ENCODE results near the gene NFE2L1. TPM values are rescaled to one million over a fixed set of nuclear protein-coding genes. Genes with fewer than 3 reads are reported as not detected.
"Not testable (repeated sequence)": the region's sequence is repeated elsewhere in the genome, so short reads cannot be mapped to it uniquely, and the experiment has no call there.

The NFE2L1 gene
- polyA plus RNA-seq, 3 donors from 2014 or later, result 5.9 to 18.4 (median 7.1) TPM

GRCh38 chr17:48012654-48013053 lies 35.5 kb upstream of the NFE2L1 start:
- Mint-ChIP-seq H3K4me3 (peak overlapping the region in 3 of 5 donors; percentile 21 to 56 (median 38)), H3K36me3 (no peaks in the 10 kb centered on the region), H3K27me3 (ENCODE audit: low read depth in 3 of 3) (peaks cover 10 to 30% (median 13%) of the 10 kb centered on the region in 3 donors), H3K4me1 (peaks cover 11 to 12% of the 10 kb centered on the region in 2 donors), H3K9me3 (no peaks in the 10 kb centered on the region), H3K27ac (no peak overlapping the region)
- no peak for DNase-seq

GRCh38 chr17:48013876-48014594 lies 34.1 kb upstream of the NFE2L1 start:
- no peak for DNase-seq
- Mint-ChIP-seq H3K9me3 (no peaks in the 10 kb centered on the region), H3K27ac (no peak overlapping the region), H3K4me1 (peaks cover 11 to 12% of the 10 kb centered on the region in 2 donors), H3K27me3 (ENCODE audit: low read depth in 3 of 3) (peaks cover 10 to 25% (median 12%) of the 10 kb centered on the region in 3 donors), H3K36me3 (no peaks in the 10 kb centered on the region), H3K4me3 (no peak overlapping the region)

- Mint-ChIP-seq H3K4me1 (peaks cover 11 to 12% of the 10 kb centered on the region in 2 donors), H3K27me3 (ENCODE audit: low read depth in 3 of 3) (peaks cover 11 to 23% (median 12%) of the 10 kb centered on the region in 3 donors), H3K27ac (no peak overlapping the region), H3K36me3 (no peaks in the 10 kb centered on the region), H3K9me3 (no peaks in the 10 kb centered on the region), H3K4me3 (no peak overlapping the region)
- DNase-seq, result no peak
Measured at GRCh38 chr17:48014595-48015111, 33.5 kb upstream of the NFE2L1 start.

GRCh38 chr17:48016112-48016511 lies 32.0 kb upstream of the NFE2L1 start:
- Mint-ChIP-seq H3K27ac (no peak overlapping the region), H3K9me3 (no peaks in the 10 kb centered on the region), H3K36me3 (no peaks in the 10 kb centered on the region), H3K27me3 (ENCODE audit: low read depth in 3 of 3) (peaks cover 11 to 21% (median 17%) of the 10 kb centered on the region in 3 donors), H3K4me3 (no peak overlapping the region), H3K4me1 (peaks cover 10 to 12% of the 10 kb centered on the region in 2 donors)
- no peak for DNase-seq

GRCh38 chr17:48017817-48018158 lies 30.4 kb upstream of the NFE2L1 start:
- not testable (repeated sequence) for H3K4me3 Mint-ChIP-seq, H3K36me3 Mint-ChIP-seq, H3K9me3 Mint-ChIP-seq, H3K27ac Mint-ChIP-seq, H3K4me1 Mint-ChIP-seq, DNase-seq
- peaks cover 18 to 19% (median 19%) of the 10 kb centered on the region in 3 donors for H3K27me3 Mint-ChIP-seq (ENCODE audit: low read depth in 3 of 3)

- Mint-ChIP-seq H3K27ac (peak overlapping the region in 1 of 6 donors; percentile 27), H3K4me3 (no peak overlapping the region), H3K9me3 (no peaks in the 10 kb centered on the region), H3K4me1 (peaks cover 31 to 38% of the 10 kb centered on the region in 2 donors), H3K27me3 (ENCODE audit: low read depth in 3 of 3) (peaks cover 16 to 29% (median 19%) of the 10 kb centered on the region in 3 donors), H3K36me3 (no peaks in the 10 kb centered on the region)
- no peak for DNase-seq
Measured at GRCh38 chr17:48021934-48022333, 26.2 kb upstream of the NFE2L1 start.

- Mint-ChIP-seq H3K4me1 (peaks cover 31 to 38% of the 10 kb centered on the region in 2 donors), H3K9me3 (no peaks in the 10 kb centered on the region), H3K27me3 (ENCODE audit: low read depth in 3 of 3) (peaks cover 16 to 29% (median 19%) of the 10 kb centered on the region in 3 donors), H3K36me3 (no peaks in the 10 kb centered on the region), H3K4me3 (peak overlapping the region in 2 of 5 donors; percentile 55 to 60), H3K27ac (no peak overlapping the region)
- DNase-seq, result no peak
Measured at GRCh38 chr17:48022901-48023300, 25.3 kb upstream of the NFE2L1 start.

- H3K4me1 Mint-ChIP-seq, result peaks cover 31 to 38% of the 10 kb centered on the region in 2 donors
- peak overlapping the region; percentile 27 to 58 (median 52) for H3K4me3 Mint-ChIP-seq
- no peaks in the 10 kb centered on the region for H3K9me3 Mint-ChIP-seq
- peaks cover 15 to 29% (median 19%) of the 10 kb centered on the region in 3 donors for H3K27me3 Mint-ChIP-seq (ENCODE audit: low read depth in 3 of 3)
- no peaks in the 10 kb centered on the region for H3K36me3 Mint-ChIP-seq
- no peak overlapping the region for H3K27ac Mint-ChIP-seq
- peak; percentile 21 to 36 (median 32) for DNase-seq
Measured at GRCh38 chr17:48023400-48024148, 24.6 kb upstream of the NFE2L1 start.

- Mint-ChIP-seq H3K27me3 (ENCODE audit: low read depth in 3 of 3) (peaks cover 19 to 29% (median 20%) of the 10 kb centered on the region in 3 donors), H3K36me3 (no peaks in the 10 kb centered on the region), H3K27ac (peak overlapping the region; percentile 46 to 86 (median 81)), H3K4me1 (peaks cover 31 to 38% of the 10 kb centered on the region in 2 donors), H3K9me3 (no peaks in the 10 kb centered on the region), H3K4me3 (peak overlapping the region; percentile 85 to 99 (median 90))
- DNase-seq, result peak; percentile 18 to 29 (median 24)
Measured at GRCh38 chr17:48024149-48025039, 23.8 kb upstream of the NFE2L1 start.

GRCh38 chr17:48025040-48025903 lies 22.9 kb upstream of the NFE2L1 start:
- H3K27ac Mint-ChIP-seq, result peak overlapping the region; percentile 46 to 86 (median 81)
- peak overlapping the region; percentile 85 to 99 (median 90) for H3K4me3 Mint-ChIP-seq
- H3K27me3 Mint-ChIP-seq (ENCODE audit: low read depth in 3 of 3), result peaks cover 19 to 27% (median 20%) of the 10 kb centered on the region in 3 donors

GRCh38 chr17:48025904-48026501 lies 22.2 kb upstream of the NFE2L1 start:
- no peak overlapping the region for H3K27ac Mint-ChIP-seq
- H3K27me3 Mint-ChIP-seq (ENCODE audit: low read depth in 3 of 3), result peaks cover 17 to 21% (median 20%) of the 10 kb centered on the region in 3 donors
- no peak for DNase-seq
- peak overlapping the region; percentile 85 to 99 (median 90) for H3K4me3 Mint-ChIP-seq
- no peaks in the 10 kb centered on the region for H3K9me3 Mint-ChIP-seq
- H3K4me1 Mint-ChIP-seq, result peaks cover 31 to 38% of the 10 kb centered on the region in 2 donors
- no peaks in the 10 kb centered on the region for H3K36me3 Mint-ChIP-seq

More at GRCh38 chr17:48025040-48025903, 22.9 kb upstream of the NFE2L1 start:
- peak; percentile 93 to 96 (median 95) for DNase-seq
- peaks cover 31 to 38% of the 10 kb centered on the region in 2 donors for H3K4me1 Mint-ChIP-seq
- no peaks in the 10 kb centered on the region for H3K9me3 Mint-ChIP-seq
- no peaks in the 10 kb centered on the region for H3K36me3 Mint-ChIP-seq
